Esophagus squamous epithelium (tissue), 4 donors: ENCODE results near the gene SLITRK5.

ENCODE experiments used
- POLR2A ChIP-seq, 4 donors: fragments of 450-650 bp; IDR thresholded peaks; one replicate each; pipeline ENCODE4 v1.6.1; 2017; ENCODE audit warnings: antibody characterized with exemption in 4 of 4, mild to moderate bottlenecking in 4 of 4, moderate library complexity in 3 of 4
- TF ChIP-seq, protein P1 (sequence below), 6 experiments: fragments of 450-650 bp in 4 of 6; fragments of 200-600 bp in 2 of 6; sonication (generic) in 2 of 6; IDR thresholded peaks; one replicate each; pipeline ENCODE4 v1.5.1; 2016 to 2019; ENCODE audit warnings: antibody characterized with exemption in 6 of 6, mild to moderate bottlenecking in 4 of 6, moderate library complexity in 4 of 6

GRCh38 chr13:87656306-87656705 lies 14.9 kb upstream of the SLITRK5 start:
- no peak for TF ChIP-seq POLR2A (IDR thresholded peaks at IDR 0.05)
- TF ChIP-seq, protein P1, sequence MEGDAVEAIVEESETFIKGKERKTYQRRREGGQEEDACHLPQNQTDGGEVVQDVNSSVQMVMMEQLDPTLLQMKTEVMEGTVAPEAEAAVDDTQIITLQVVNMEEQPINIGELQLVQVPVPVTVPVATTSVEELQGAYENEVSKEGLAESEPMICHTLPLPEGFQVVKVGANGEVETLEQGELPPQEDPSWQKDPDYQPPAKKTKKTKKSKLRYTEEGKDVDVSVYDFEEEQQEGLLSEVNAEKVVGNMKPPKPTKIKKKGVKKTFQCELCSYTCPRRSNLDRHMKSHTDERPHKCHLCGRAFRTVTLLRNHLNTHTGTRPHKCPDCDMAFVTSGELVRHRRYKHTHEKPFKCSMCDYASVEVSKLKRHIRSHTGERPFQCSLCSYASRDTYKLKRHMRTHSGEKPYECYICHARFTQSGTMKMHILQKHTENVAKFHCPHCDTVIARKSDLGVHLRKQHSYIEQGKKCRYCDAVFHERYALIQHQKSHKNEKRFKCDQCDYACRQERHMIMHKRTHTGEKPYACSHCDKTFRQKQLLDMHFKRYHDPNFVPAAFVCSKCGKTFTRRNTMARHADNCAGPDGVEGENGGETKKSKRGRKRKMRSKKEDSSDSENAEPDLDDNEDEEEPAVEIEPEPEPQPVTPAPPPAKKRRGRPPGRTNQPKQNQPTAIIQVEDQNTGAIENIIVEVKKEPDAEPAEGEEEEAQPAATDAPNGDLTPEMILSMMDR (IDR thresholded peaks at IDR 0.05): no peak
